Stomach (tissue), 4 donors: ENCODE results near the gene PHACTR4.

ENCODE experiments used
- POLR2A ChIP-seq, 4 donors: fragments of 450-650 bp; IDR thresholded peaks; one replicate each; pipeline ENCODE4 v1.6.1; 2016; ENCODE audit warnings: antibody characterized with exemption in 4 of 4, control low read depth in 2 of 4, mild to moderate bottlenecking in 1 of 4, moderate library complexity in 1 of 4
- POLR2AphosphoS5 ChIP-seq, 3 donors: sonication (generic); formaldehyde crosslinking; IDR thresholded peaks; one replicate each; pipeline ENCODE4 v1.6.1; 2016; ENCODE audit warnings: antibody characterized with exemption in 3 of 3
- TF ChIP-seq, protein P1 (sequence below), 7 experiments: fragments of 450-650 bp in 4 of 7; fragments of 200-600 bp in 3 of 7; sonication (generic) in 3 of 7; IDR thresholded peaks; one replicate each; pipeline ENCODE4 v1.5.1; 2016 to 2019; ENCODE audit warnings: antibody characterized with exemption in 7 of 7, control low read depth in 2 of 7, mild to moderate bottlenecking in 1 of 7

DNA sequence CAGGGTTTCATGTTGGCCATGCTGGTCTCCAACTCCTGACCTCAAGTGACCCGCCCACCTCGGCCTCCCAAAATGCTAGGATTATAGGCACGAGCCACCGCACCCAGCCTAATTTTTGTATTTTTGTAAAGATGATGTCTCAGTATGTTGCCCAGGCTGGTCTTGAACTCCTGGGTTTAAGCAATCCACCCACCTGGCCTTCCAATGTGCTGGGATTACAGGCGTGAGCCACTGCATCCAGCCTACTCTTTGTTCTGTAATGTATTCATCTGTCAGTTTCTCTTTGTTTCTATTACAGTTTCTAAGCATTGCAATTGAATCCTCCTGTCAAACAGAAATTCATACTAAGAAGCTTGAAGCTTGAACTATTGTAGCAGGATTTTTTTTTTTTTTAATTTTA is 81.5 kb downstream of the PHACTR4 start:
- TF ChIP-seq, protein P1, sequence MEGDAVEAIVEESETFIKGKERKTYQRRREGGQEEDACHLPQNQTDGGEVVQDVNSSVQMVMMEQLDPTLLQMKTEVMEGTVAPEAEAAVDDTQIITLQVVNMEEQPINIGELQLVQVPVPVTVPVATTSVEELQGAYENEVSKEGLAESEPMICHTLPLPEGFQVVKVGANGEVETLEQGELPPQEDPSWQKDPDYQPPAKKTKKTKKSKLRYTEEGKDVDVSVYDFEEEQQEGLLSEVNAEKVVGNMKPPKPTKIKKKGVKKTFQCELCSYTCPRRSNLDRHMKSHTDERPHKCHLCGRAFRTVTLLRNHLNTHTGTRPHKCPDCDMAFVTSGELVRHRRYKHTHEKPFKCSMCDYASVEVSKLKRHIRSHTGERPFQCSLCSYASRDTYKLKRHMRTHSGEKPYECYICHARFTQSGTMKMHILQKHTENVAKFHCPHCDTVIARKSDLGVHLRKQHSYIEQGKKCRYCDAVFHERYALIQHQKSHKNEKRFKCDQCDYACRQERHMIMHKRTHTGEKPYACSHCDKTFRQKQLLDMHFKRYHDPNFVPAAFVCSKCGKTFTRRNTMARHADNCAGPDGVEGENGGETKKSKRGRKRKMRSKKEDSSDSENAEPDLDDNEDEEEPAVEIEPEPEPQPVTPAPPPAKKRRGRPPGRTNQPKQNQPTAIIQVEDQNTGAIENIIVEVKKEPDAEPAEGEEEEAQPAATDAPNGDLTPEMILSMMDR (IDR thresholded peaks at IDR 0.05) = no peak
- no peak for TF ChIP-seq POLR2A (IDR thresholded peaks at IDR 0.05)
- no peak for TF ChIP-seq POLR2AphosphoS5 (IDR thresholded peaks at IDR 0.05)
